Measurements from ENCODE around the gene FMO2. TPM values are rescaled to one million over a fixed set of nuclear protein-coding genes. Genes with fewer than 3 reads are reported as not detected.

Gene FMO2
- total RNA-seq, 2 donors from 2014 or later: 1.1 to 1.3 TPM

DNA sequence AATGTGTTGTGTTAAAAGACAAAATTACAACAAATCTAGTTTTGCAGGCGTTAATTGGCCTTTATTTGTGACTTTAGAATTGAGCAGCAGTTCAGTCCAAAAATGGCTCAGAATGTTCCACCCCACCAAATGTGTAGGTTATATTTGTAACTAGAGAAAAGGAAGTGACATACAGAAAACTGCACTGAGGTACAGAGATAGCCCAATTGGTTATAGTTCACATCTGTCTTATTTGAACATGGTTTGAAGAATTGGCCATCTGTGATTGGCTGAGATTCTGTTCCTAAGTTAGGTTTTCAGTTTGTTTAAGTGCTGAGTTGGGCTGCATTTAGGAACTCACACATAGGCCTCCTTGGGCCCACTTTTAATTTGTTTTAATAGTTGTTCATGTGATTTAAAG is 12.0 kb upstream of the FMO2 start:
- Histone ChIP-seq H3K27ac (no peak overlapping the region), H3K4me3 (no peak overlapping the region), H3K27me3 (no peaks in the 10 kb centered on the region), H3K4me1 (no peaks in the 10 kb centered on the region), H3K9me3 (no peaks in the 10 kb centered on the region), H3K36me3 (no peaks in the 10 kb centered on the region), H3K9ac (ENCODE audit: low read depth in 2 of 2, low read length in 2 of 2) (no peak overlapping the region)
- TF ChIP-seq, protein P1, sequence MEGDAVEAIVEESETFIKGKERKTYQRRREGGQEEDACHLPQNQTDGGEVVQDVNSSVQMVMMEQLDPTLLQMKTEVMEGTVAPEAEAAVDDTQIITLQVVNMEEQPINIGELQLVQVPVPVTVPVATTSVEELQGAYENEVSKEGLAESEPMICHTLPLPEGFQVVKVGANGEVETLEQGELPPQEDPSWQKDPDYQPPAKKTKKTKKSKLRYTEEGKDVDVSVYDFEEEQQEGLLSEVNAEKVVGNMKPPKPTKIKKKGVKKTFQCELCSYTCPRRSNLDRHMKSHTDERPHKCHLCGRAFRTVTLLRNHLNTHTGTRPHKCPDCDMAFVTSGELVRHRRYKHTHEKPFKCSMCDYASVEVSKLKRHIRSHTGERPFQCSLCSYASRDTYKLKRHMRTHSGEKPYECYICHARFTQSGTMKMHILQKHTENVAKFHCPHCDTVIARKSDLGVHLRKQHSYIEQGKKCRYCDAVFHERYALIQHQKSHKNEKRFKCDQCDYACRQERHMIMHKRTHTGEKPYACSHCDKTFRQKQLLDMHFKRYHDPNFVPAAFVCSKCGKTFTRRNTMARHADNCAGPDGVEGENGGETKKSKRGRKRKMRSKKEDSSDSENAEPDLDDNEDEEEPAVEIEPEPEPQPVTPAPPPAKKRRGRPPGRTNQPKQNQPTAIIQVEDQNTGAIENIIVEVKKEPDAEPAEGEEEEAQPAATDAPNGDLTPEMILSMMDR (IDR thresholded peaks at IDR 0.05): no peak
- intact Hi-C loops (cut with DNase I): no loop called here
- no peak for DNase-seq

DNA sequence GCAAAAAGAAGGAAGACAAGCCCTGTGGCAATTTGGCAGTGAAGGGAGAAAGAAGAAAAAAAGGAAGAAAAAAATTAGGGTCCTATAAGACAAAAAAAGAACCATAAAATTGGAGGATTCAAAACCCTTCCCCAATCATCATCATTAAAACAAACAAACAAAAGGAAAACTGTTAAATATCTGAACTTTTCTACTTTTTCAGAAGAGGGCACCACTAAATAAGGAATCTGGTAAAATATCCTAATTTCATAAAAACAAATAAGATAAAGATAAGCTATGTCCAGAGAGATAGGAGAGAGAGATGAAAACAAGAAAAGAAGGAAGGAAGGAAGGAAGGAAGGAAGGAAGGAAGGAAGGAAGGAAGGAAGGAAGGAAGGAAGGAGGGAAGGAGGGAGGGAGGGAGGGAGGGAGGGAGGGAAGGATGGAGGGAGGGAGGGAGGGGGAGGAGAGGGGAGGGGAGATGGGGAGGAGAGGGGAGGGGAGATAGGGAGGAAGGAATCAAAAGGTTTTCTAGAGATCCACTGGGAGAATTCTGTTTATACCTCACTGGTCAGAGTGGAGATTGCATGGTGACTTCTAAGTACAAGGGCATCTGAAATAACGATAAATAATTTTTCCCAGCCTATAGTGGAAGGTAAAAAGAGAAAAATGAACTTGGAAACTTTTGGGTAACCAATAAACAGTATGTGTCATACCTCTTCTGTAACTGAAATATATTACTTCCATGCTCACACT is 10.4 kb upstream of the FMO2 start:
- DNase-seq: no peak
- no peaks in the 10 kb centered on the region for H3K27me3 ChIP-seq
- TF ChIP-seq, protein P1 (IDR thresholded peaks at IDR 0.05): no peak
- H3K4me3 ChIP-seq: no peak overlapping the region
- no peak overlapping the region for H3K9ac ChIP-seq (ENCODE audit: low read depth in 2 of 2, low read length in 2 of 2)
- no peaks in the 10 kb centered on the region for H3K9me3 ChIP-seq
- H3K36me3 ChIP-seq: no peaks in the 10 kb centered on the region
- intact Hi-C loops (cut with DNase I): no loop called here
- H3K4me1 ChIP-seq: no peaks in the 10 kb centered on the region
- H3K27ac ChIP-seq: no peak overlapping the region

DNA sequence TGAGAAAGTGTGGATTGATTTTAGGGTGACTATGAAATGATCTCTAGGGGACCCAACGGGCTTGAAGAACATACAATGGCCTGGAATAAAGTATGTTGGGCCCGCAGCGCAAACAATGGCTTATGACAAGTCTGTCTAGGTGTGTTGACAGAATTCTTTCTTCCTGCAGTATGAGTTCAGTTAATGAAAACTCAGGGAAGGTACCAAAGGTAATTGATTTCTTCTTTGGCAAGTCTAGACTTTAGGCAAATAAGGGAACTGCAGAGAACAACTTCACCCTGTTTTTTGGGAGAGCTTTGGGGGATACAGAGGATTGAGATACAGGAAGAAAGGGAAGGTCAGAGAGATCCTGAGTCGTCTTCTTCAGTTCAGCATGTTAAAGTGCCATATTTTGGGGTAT is 7.8 kb upstream of the FMO2 start:
- H3K9me3 ChIP-seq: no peaks in the 10 kb centered on the region
- H3K9ac ChIP-seq (ENCODE audit: low read depth in 2 of 2, low read length in 2 of 2): no peak overlapping the region
- intact Hi-C loops (cut with DNase I): no loop called here
- no peaks in the 10 kb centered on the region for H3K27me3 ChIP-seq
- no peaks in the 10 kb centered on the region for H3K36me3 ChIP-seq
- no peak for DNase-seq
- no peak overlapping the region for H3K4me3 ChIP-seq
- TF ChIP-seq, protein P1 (IDR thresholded peaks at IDR 0.05): no peak
- no peaks in the 10 kb centered on the region for H3K4me1 ChIP-seq
- H3K27ac ChIP-seq: no peak overlapping the region

DNA sequence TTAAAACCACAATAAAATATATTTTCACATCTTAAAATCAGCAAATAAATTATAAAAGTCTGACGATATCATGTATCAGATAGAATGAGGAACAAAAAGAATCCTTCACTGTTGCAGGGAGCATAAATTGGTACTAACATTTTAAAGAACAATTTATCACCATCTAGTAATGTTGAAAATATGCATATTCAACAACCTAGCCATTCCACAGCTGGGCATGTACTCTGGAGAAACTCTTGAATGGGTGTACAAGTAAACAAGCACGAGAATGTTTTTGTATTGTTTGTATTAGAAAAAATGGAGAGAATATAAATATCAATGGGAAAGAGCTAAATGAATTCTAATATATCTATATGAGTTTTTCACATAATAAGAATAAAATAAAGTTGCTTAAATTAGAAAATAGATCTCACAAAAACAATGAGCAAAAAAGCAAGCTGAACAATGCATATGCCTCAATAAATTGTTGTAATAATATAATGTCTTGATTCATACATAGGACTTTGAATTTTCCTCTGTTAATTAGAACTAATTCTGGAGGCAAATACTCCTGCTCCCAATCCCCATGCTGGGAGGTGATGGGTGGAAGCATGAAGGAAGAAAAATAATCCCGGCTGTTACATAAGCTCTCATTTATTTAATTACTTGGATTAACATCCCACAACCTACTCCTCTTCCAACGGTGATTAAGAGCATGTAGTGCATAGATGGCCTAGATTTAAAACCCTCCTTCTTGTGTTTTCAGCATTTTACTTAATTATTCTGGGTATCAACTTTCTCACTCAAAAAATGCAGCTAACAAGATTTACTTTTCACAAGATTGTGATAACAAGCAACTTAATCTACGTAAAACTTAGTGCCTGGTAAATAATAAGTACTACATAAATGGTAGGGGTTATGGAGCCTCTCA is 5.5 kb upstream of the FMO2 start:
- intact Hi-C loops (cut with DNase I): no loop called here
- DNase-seq: no peak
- Histone ChIP-seq H3K36me3 (no peaks in the 10 kb centered on the region), H3K9me3 (no peaks in the 10 kb centered on the region), H3K27ac (no peak overlapping the region), H3K9ac (ENCODE audit: low read depth in 2 of 2, low read length in 2 of 2) (no peak overlapping the region), H3K4me1 (no peaks in the 10 kb centered on the region), H3K27me3 (no peaks in the 10 kb centered on the region), H3K4me3 (no peak overlapping the region)
- TF ChIP-seq, protein P1 (IDR thresholded peaks at IDR 0.05): no peak

DNA sequence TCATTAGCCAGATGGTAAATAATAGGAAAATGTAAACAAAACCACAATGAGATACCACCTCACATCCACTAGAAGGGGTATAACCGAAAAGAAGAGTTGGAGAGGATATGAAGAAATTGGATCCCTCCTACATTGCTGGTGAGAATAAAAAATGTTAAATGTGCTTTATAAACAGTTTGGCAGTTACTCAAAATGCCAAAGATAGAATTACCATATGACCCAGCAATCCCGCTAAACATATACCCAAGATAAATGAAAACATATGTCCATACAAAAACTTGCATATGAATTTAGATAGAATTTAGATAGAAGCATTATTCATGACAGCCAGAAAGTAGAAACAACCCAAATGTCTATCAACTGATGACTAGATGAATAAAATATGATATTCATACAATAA is 4.4 kb upstream of the FMO2 start:
- Histone ChIP-seq H3K4me1 (no peaks in the 10 kb centered on the region), H3K4me3 (no peak overlapping the region), H3K9me3 (no peaks in the 10 kb centered on the region), H3K9ac (ENCODE audit: low read depth in 2 of 2, low read length in 2 of 2) (no peak overlapping the region), H3K27me3 (no peaks in the 10 kb centered on the region), H3K36me3 (no peaks in the 10 kb centered on the region), H3K27ac (no peak overlapping the region)
- intact Hi-C loops (cut with DNase I): no loop called here
- TF ChIP-seq, protein P1 (IDR thresholded peaks at IDR 0.05): no peak
- DNase-seq: no peak

All from colonic mucosa (tissue), 4 donors.